ENCODE results near the gene JCAD.
A peak's percentile ranks its signal among the peaks of the same experiment; 100 is the strongest.

JCAD gene

DNA sequence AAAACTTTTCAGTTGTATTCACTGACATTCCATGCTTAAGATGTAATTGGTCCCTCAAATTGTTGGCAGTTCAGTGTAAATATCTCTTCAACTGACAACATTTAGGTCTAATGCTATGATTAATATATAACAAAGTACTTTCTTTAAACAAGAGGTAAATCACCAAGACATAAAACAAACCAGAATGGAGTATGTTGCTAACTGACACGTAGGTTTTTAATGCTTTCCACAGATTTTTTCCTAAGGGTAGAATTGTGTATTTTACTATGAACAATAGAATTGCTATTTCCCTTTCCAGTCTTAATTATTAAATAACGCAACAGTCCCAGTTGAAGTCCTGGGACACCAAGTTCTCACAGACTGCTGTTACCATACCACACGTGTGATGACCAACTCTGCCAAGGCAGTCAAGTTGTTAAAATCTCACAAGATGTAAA lies 4.1 kb downstream of the JCAD start:
- peaks cover 3 to 23% (median 16%) of the 10 kb centered on the region in 4 experiments for H3K4me1 ChIP-seq (ENCODE audit: control extremely low read depth in 1 of 4, control insufficient read depth in 4 of 4, insufficient read depth in 4 of 4, low read length in 3 of 4)
- ChIA-PET POLR2A (no interaction called here), CTCF (no interaction called here)
- 100% methylated on average over 2 of the region's 3 CpGs for WGBS (ENCODE audit: insufficient coverage)
- no peaks in the 10 kb centered on the region for H3K36me3 ChIP-seq (ENCODE audit: control insufficient read depth in 4 of 4, insufficient read depth in 4 of 4, low read length in 3 of 4)
- H3K27me3 ChIP-seq (replicated peaks in 2 of 5; ENCODE audit: control insufficient read depth in 4 of 5, insufficient read depth in 5 of 5, low read length in 4 of 5): peaks cover 0 to 18% (median 2%) of the 10 kb centered on the region in 5 experiments
- no peak overlapping the region for H3K27ac ChIP-seq (ENCODE audit: insufficient read depth in 1 of 2, low read depth in 1 of 2, low read length in 2 of 2, poor library complexity in 1 of 2, severe bottlenecking in 2 of 2)
- H3K4me3 ChIP-seq (ENCODE audit: control insufficient read depth in 1 of 7, extremely low read depth in 1 of 7, insufficient read depth in 4 of 7, low read depth in 2 of 7, low read length in 6 of 7): no peak overlapping the region
- no peak for DNase-seq
- H3K9me3 ChIP-seq (ENCODE audit: control extremely low read depth in 1 of 5, control insufficient read depth in 4 of 5, insufficient read depth in 2 of 5, low read depth in 1 of 5, low read length in 4 of 5): no peaks in the 10 kb centered on the region

GRCh38 chr10:30052062-30052461 lies 7.3 kb downstream of the JCAD start:
- WGBS (ENCODE audit: insufficient coverage): 97% methylated on average over 6 of the region's 6 CpGs
- H3K9me3 ChIP-seq (ENCODE audit: control extremely low read depth in 1 of 5, control insufficient read depth in 4 of 5, insufficient read depth in 2 of 5, low read depth in 1 of 5, low read length in 4 of 5): no peaks in the 10 kb centered on the region
- H3K4me1 ChIP-seq (ENCODE audit: control extremely low read depth in 1 of 4, control insufficient read depth in 4 of 4, insufficient read depth in 4 of 4, low read length in 3 of 4): peaks cover 3 to 29% (median 22%) of the 10 kb centered on the region in 4 experiments
- H3K36me3 ChIP-seq (ENCODE audit: control insufficient read depth in 4 of 4, insufficient read depth in 4 of 4, low read length in 3 of 4): no peaks in the 10 kb centered on the region
- H3K4me3 ChIP-seq (ENCODE audit: control insufficient read depth in 1 of 7, extremely low read depth in 1 of 7, insufficient read depth in 4 of 7, low read depth in 2 of 7, low read length in 6 of 7): no peak overlapping the region
- H3K27me3 ChIP-seq (replicated peaks in 2 of 5; ENCODE audit: control insufficient read depth in 4 of 5, insufficient read depth in 5 of 5, low read length in 4 of 5): no peaks in the 10 kb centered on the region
- ChIA-PET POLR2A (no interaction called here), CTCF (no interaction called here)
- no peak for DNase-seq
- H3K27ac ChIP-seq (ENCODE audit: insufficient read depth in 1 of 2, low read depth in 1 of 2, low read length in 2 of 2, poor library complexity in 1 of 2, severe bottlenecking in 2 of 2): no peak overlapping the region

DNA sequence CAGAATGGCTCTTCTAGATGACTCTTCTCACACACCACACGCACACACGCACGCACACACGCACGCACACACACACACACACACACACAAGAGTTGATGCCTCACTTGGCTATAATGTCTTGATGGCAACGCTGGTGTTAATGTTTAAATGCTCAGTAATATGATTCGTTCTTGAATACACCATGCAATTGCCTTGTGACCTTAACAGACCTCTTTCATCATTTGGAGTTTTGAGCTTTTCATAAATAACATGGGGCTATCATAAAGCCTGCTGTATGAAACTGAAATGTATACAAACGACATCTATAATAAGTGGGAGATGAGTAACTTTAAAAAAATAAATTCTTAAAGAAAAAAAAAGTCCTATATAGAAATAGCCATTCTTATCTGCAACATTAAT lies 8.2 kb downstream of the JCAD start:
- Histone ChIP-seq H3K27ac (ENCODE audit: insufficient read depth in 1 of 2, low read depth in 1 of 2, low read length in 2 of 2, poor library complexity in 1 of 2, severe bottlenecking in 2 of 2) (no peak overlapping the region), H3K4me3 (ENCODE audit: control insufficient read depth in 1 of 7, extremely low read depth in 1 of 7, insufficient read depth in 4 of 7, low read depth in 2 of 7, low read length in 6 of 7) (no peak overlapping the region), H3K27me3 (replicated peaks in 2 of 5; ENCODE audit: control insufficient read depth in 4 of 5, insufficient read depth in 5 of 5, low read length in 4 of 5) (no peaks in the 10 kb centered on the region), H3K9me3 (ENCODE audit: control extremely low read depth in 1 of 5, control insufficient read depth in 4 of 5, insufficient read depth in 2 of 5, low read depth in 1 of 5, low read length in 4 of 5) (no peaks in the 10 kb centered on the region), H3K4me1 (ENCODE audit: control extremely low read depth in 1 of 4, control insufficient read depth in 4 of 4, insufficient read depth in 4 of 4, low read length in 3 of 4) (peaks cover 3 to 29% (median 22%) of the 10 kb centered on the region in 4 experiments), H3K36me3 (ENCODE audit: control insufficient read depth in 4 of 4, insufficient read depth in 4 of 4, low read length in 3 of 4) (no peaks in the 10 kb centered on the region)
- POLR2A ChIA-PET: no interaction called here
- WGBS (ENCODE audit: insufficient coverage): 100% methylated on average over 2 of the region's 8 CpGs
- no peak for DNase-seq
- CTCF ChIA-PET: interaction anchor here (0.6 to 1.4 kb wide), 3 partner anchors 9 to 202 kb away, joined by 3 read pairs; no protein-coding TSS in a partner anchor

- Histone ChIP-seq H3K9me3 (ENCODE audit: control extremely low read depth in 1 of 5, control insufficient read depth in 4 of 5, insufficient read depth in 2 of 5, low read depth in 1 of 5, low read length in 4 of 5) (no peaks in the 10 kb centered on the region), H3K4me1 (ENCODE audit: control extremely low read depth in 1 of 4, control insufficient read depth in 4 of 4, insufficient read depth in 4 of 4, low read length in 3 of 4) (peaks cover 3 to 29% (median 22%) of the 10 kb centered on the region in 4 experiments), H3K27ac (ENCODE audit: insufficient read depth in 1 of 2, low read depth in 1 of 2, low read length in 2 of 2, poor library complexity in 1 of 2, severe bottlenecking in 2 of 2) (no peak overlapping the region), H3K4me3 (ENCODE audit: control insufficient read depth in 1 of 7, extremely low read depth in 1 of 7, insufficient read depth in 4 of 7, low read depth in 2 of 7, low read length in 6 of 7) (no peak overlapping the region), H3K36me3 (ENCODE audit: control insufficient read depth in 4 of 4, insufficient read depth in 4 of 4, low read length in 3 of 4) (no peaks in the 10 kb centered on the region), H3K27me3 (replicated peaks in 2 of 5; ENCODE audit: control insufficient read depth in 4 of 5, insufficient read depth in 5 of 5, low read length in 4 of 5) (no peaks in the 10 kb centered on the region)
- POLR2A ChIA-PET: no interaction called here
- CTCF ChIA-PET: interaction anchor here (1.0 to 1.4 kb wide), 3 partner anchors 8 to 49 kb away, joined by 3 to 4 read pairs (median 3); no protein-coding TSS in a partner anchor
- DNase-seq: no peak
- WGBS (ENCODE audit: insufficient coverage): 83% methylated on average over 2 of the region's 3 CpGs
Observed at GRCh38 chr10:30050411-30050810, 9.0 kb downstream of the JCAD start.

- Histone ChIP-seq H3K36me3 (ENCODE audit: control insufficient read depth in 4 of 4, insufficient read depth in 4 of 4, low read length in 3 of 4) (no peaks in the 10 kb centered on the region), H3K27ac (ENCODE audit: insufficient read depth in 1 of 2, low read depth in 1 of 2, low read length in 2 of 2, poor library complexity in 1 of 2, severe bottlenecking in 2 of 2) (no peak overlapping the region), H3K4me1 (ENCODE audit: control extremely low read depth in 1 of 4, control insufficient read depth in 4 of 4, insufficient read depth in 4 of 4, low read length in 3 of 4) (peaks cover 3 to 31% (median 25%) of the 10 kb centered on the region in 4 experiments), H3K9me3 (ENCODE audit: control extremely low read depth in 1 of 5, control insufficient read depth in 4 of 5, insufficient read depth in 2 of 5, low read depth in 1 of 5, low read length in 4 of 5) (no peaks in the 10 kb centered on the region), H3K27me3 (replicated peaks in 2 of 5; ENCODE audit: control insufficient read depth in 4 of 5, insufficient read depth in 5 of 5, low read length in 4 of 5) (no peaks in the 10 kb centered on the region), H3K4me3 (ENCODE audit: control insufficient read depth in 1 of 7, extremely low read depth in 1 of 7, insufficient read depth in 4 of 7, low read depth in 2 of 7, low read length in 6 of 7) (peak overlapping the region in 3 of 7 experiments; percentile 40 to 42 (median 42))
- WGBS (ENCODE audit: insufficient coverage): 32% methylated on average over 10 of the region's 18 CpGs
- peak in 2 of 3 donors; percentile 85 to 92 for DNase-seq
- ChIA-PET CTCF (interaction anchor here (1.2 to 1.3 kb wide), 2 partner anchors 21 to 33 kb away, joined by 4 read pairs; no protein-coding TSS in a partner anchor), POLR2A (interaction anchor here (0.6 kb wide), 1 partner anchor 22 kb away, joined by 3 read pairs; no protein-coding TSS in a partner anchor)
Observed at GRCh38 chr10:30048768-30049517, 10.4 kb downstream of the JCAD start.

- DNase-seq: no peak
- Histone ChIP-seq H3K9me3 (ENCODE audit: control extremely low read depth in 1 of 5, control insufficient read depth in 4 of 5, insufficient read depth in 2 of 5, low read depth in 1 of 5, low read length in 4 of 5) (no peaks in the 10 kb centered on the region), H3K27me3 (replicated peaks in 2 of 5; ENCODE audit: control insufficient read depth in 4 of 5, insufficient read depth in 5 of 5, low read length in 4 of 5) (no peaks in the 10 kb centered on the region), H3K36me3 (ENCODE audit: control insufficient read depth in 4 of 4, insufficient read depth in 4 of 4, low read length in 3 of 4) (no peaks in the 10 kb centered on the region), H3K27ac (ENCODE audit: insufficient read depth in 1 of 2, low read depth in 1 of 2, low read length in 2 of 2, poor library complexity in 1 of 2, severe bottlenecking in 2 of 2) (no peak overlapping the region), H3K4me3 (ENCODE audit: control insufficient read depth in 1 of 7, extremely low read depth in 1 of 7, insufficient read depth in 4 of 7, low read depth in 2 of 7, low read length in 6 of 7) (no peak overlapping the region), H3K4me1 (ENCODE audit: control extremely low read depth in 1 of 4, control insufficient read depth in 4 of 4, insufficient read depth in 4 of 4, low read length in 3 of 4) (peaks cover 3 to 40% (median 33%) of the 10 kb centered on the region in 4 experiments)
- CTCF ChIA-PET: interaction anchor here (1.0 kb wide), 1 partner anchor 21 kb away, joined by 3 read pairs; no protein-coding TSS in a partner anchor
- POLR2A ChIA-PET: no interaction called here
- WGBS (ENCODE audit: insufficient coverage): 94% methylated on average over 7 of the region's 11 CpGs
Observed at GRCh38 chr10:30047924-30048531, 11.4 kb downstream of the JCAD start.

GRCh38 chr10:30047430-30047829 lies 12.0 kb downstream of the JCAD start:
- 92% methylated on average over 19 of the region's 21 CpGs for WGBS (ENCODE audit: insufficient coverage)
- DNase-seq: no peak
- Histone ChIP-seq H3K4me1 (ENCODE audit: control extremely low read depth in 1 of 4, control insufficient read depth in 4 of 4, insufficient read depth in 4 of 4, low read length in 3 of 4) (peaks cover 6 to 46% (median 36%) of the 10 kb centered on the region in 4 experiments), H3K4me3 (ENCODE audit: control insufficient read depth in 1 of 7, extremely low read depth in 1 of 7, insufficient read depth in 4 of 7, low read depth in 2 of 7, low read length in 6 of 7) (no peak overlapping the region), H3K27me3 (replicated peaks in 2 of 5; ENCODE audit: control insufficient read depth in 4 of 5, insufficient read depth in 5 of 5, low read length in 4 of 5) (no peaks in the 10 kb centered on the region), H3K9me3 (ENCODE audit: control extremely low read depth in 1 of 5, control insufficient read depth in 4 of 5, insufficient read depth in 2 of 5, low read depth in 1 of 5, low read length in 4 of 5) (no peaks in the 10 kb centered on the region), H3K36me3 (ENCODE audit: control insufficient read depth in 4 of 4, insufficient read depth in 4 of 4, low read length in 3 of 4) (no peaks in the 10 kb centered on the region), H3K27ac (ENCODE audit: insufficient read depth in 1 of 2, low read depth in 1 of 2, low read length in 2 of 2, poor library complexity in 1 of 2, severe bottlenecking in 2 of 2) (no peak overlapping the region)
- ChIA-PET CTCF (interaction anchor here (1.0 kb wide), 1 partner anchor 20 kb away, joined by 3 read pairs; no protein-coding TSS in a partner anchor), POLR2A (no interaction called here)

All from common myeloid progenitor, CD34-positive (primary cell).